Right lobe of liver (tissue), 6 donors: ENCODE measurements around the gene ELAC1. TPM values are rescaled to one million over a fixed set of nuclear protein-coding genes. Genes with fewer than 3 reads are reported as not detected.

ENCODE experiments used
- ATAC-seq, 4 donors: fragments of 200-7000 bp; cut with Tn5 transposase; one replicate each; pipeline ENCODE4 v1.9.1; 2020; ENCODE audit warnings: mild to moderate bottlenecking in 4 of 4, moderate library complexity in 4 of 4
- DNase-seq, 3 donors: peaks; one replicate each; pipeline ENCODE4 v3.0.0-alpha.2; 2020
- H3K27ac ChIP-seq, 3 donors: fragments of 200-600 bp; one replicate each; pipeline ENCODE4 v1.8.0; 2022
- H3K27me3 ChIP-seq, 2 donors: fragments of 200-600 bp; one replicate each; pipeline ENCODE4 v1.8.0; 2022
- H3K36me3 ChIP-seq, 4 donors: fragments of 200-600 bp; sonication (generic) in 1 of 4; one replicate each; pipeline versions ENCODE4 v1.5.1 to v1.8.0; 2017 to 2022; ENCODE audit warnings: control low read depth in 1 of 4
- H3K4me1 ChIP-seq, 4 donors: fragments of 200-600 bp; sonication (generic) in 1 of 4; one replicate each; pipeline versions ENCODE4 v1.5.1 to v1.8.0; 2017 to 2022; ENCODE audit warnings: control low read depth in 1 of 4
- H3K4me3 ChIP-seq, 3 donors: fragments of 200-600 bp; one replicate each; pipeline ENCODE4 v1.8.0; 2022
- H3K9me3 ChIP-seq, 4 donors: fragments of 200-600 bp; sonication (generic) in 1 of 4; one replicate each; pipeline versions ENCODE4 v1.5.1 to v1.8.0; 2017 to 2022; ENCODE audit warnings: control low read depth in 1 of 4
- POLR2A ChIP-seq: fragments of 450-650 bp; IDR thresholded peaks from one replicate; pipeline ENCODE4 v1.6.1; 2017; ENCODE audit warnings: antibody characterized with exemption, mild to moderate bottlenecking
- WGBS: methylation state at CpG from one replicate; pipeline ENCODE4 v1.1.6; 2018; ENCODE audit warnings: low coverage, low lambda C conversion rate; ENCODE audit not compliant: insufficient coverage; ENCODE audit errors: missing lambda C conversion rate; 5-methylcytosine and 5-hydroxymethylcytosine counted together
- intact Hi-C, 2 donors: fragments of 100-400 bp; cut with DNase I; formaldehyde crosslinking; loops; one replicate each; pipeline versions ENCODE4 v1.11.2 to v1.14.1; 2022
- total RNA-seq, 6 experiments: library from RNA; depleted of rRNA in 2 of 6; stranded (reverse); fragments of >200 nt in 2 of 6; fragmentation: NEBNext Ultra II Directional in 3 of 6; extraction: Animal tissue kit (Norgen Biotek cat#: 25700) in 3 of 6; gene quantifications; one replicate each; pipeline versions ENCODE4 v1.1.0 to v1.2.4, GENCODE V29; 2016 to 2023
- TF ChIP-seq, protein P1 (sequence below), 4 donors: fragments of 200-600 bp in 3 of 4; fragments of 450-650 bp in 1 of 4; IDR thresholded peaks; one replicate each; pipeline versions ENCODE4 v1.5.1 to v1.8.0; 2016 to 2022; ENCODE audit warnings: antibody characterized with exemption in 4 of 4, mild to moderate bottlenecking in 2 of 4
- donor health status: DM: no; HTN: yes; CAD: no.
- donor health status: DM: no; HTN: no; CAD: no.
- donor health status: DM: no; HTN: no; CAD: no.
- donor health status: DM: no; HTN: yes; CAD: no.
- donor health status: DM: no; HTN: yes; CAD: no.

The ELAC1 gene
- total RNA-seq, 6 experiments from 2014 or later, result 3.5 to 7.2 (median 4.4) TPM

DNA sequence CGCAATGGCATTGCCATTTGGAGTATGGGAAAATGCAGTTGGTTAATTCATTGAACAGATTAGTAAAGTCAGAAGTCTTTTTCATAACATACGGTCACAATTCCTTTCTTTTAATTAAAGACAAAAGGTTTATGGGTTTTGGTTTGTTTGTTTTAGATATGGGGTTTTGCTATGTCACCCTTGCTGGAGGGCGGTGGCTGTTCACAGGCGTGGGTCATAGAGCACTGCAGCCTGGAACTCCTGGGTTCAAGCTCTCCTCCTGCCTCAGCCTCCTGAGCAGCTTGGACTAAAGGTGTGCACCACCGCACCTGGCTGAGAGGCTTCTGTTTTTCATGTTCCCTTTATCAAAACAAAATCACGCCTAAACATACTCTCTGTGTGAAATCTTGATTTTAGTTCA lies 18.7 kb upstream of the ELAC1 start:
- no peak overlapping the region for H3K27ac ChIP-seq
- H3K36me3 ChIP-seq, result no peaks in the 10 kb centered on the region
- intact Hi-C loops, result no loop called here
- TF ChIP-seq POLR2A, result no peak
- TF ChIP-seq, protein P1, sequence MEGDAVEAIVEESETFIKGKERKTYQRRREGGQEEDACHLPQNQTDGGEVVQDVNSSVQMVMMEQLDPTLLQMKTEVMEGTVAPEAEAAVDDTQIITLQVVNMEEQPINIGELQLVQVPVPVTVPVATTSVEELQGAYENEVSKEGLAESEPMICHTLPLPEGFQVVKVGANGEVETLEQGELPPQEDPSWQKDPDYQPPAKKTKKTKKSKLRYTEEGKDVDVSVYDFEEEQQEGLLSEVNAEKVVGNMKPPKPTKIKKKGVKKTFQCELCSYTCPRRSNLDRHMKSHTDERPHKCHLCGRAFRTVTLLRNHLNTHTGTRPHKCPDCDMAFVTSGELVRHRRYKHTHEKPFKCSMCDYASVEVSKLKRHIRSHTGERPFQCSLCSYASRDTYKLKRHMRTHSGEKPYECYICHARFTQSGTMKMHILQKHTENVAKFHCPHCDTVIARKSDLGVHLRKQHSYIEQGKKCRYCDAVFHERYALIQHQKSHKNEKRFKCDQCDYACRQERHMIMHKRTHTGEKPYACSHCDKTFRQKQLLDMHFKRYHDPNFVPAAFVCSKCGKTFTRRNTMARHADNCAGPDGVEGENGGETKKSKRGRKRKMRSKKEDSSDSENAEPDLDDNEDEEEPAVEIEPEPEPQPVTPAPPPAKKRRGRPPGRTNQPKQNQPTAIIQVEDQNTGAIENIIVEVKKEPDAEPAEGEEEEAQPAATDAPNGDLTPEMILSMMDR (IDR thresholded peaks at IDR 0.05), result no peak
- WGBS, result 93% methylated on average over 4 of the region's 6 CpGs
- DNase-seq, result no peak
- H3K4me3 ChIP-seq, result no peak overlapping the region
- H3K4me1 ChIP-seq, result no peaks in the 10 kb centered on the region
- ATAC-seq, result no peak
- H3K27me3 ChIP-seq, result no peaks in the 10 kb centered on the region
- H3K9me3 ChIP-seq, result no peaks in the 10 kb centered on the region

- Histone ChIP-seq H3K9me3 (no peaks in the 10 kb centered on the region), H3K4me1 (no peaks in the 10 kb centered on the region), H3K27ac (no peak overlapping the region), H3K36me3 (no peaks in the 10 kb centered on the region), H3K27me3 (no peaks in the 10 kb centered on the region), H3K4me3 (no peak overlapping the region)
- TF ChIP-seq, protein P1 (IDR thresholded peaks at IDR 0.05), result no peak
- TF ChIP-seq POLR2A, result no peak
- ATAC-seq (no peak), DNase-seq (no peak)
- intact Hi-C loops, result no loop called here
- 80% methylated on average over 1 of the region's 4 CpGs for WGBS
Measured at GRCh38 chr18:50950626-50951025, 17.2 kb upstream of the ELAC1 start.

DNA sequence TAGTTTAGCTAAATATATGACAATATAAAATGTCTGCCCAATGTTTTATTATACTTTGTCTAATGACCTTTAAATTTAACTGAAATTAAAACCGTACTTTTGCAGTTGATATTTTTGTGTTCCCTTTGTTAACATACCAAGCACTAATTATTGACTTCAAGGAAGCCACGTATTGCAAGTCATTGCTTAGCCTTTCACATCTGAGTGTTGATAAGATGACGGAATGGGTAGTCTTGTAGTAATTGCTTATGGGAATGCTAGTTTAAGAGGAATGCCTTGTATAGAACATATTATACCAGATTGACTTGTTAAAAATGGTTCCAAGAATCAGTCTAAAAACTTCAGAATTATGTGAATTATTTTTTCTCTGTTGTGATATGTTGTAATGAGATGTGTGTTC lies 14.0 kb upstream of the ELAC1 start:
- Histone ChIP-seq H3K36me3 (no peaks in the 10 kb centered on the region), H3K9me3 (no peaks in the 10 kb centered on the region), H3K27me3 (no peaks in the 10 kb centered on the region), H3K27ac (no peak overlapping the region), H3K4me3 (no peak overlapping the region), H3K4me1 (no peaks in the 10 kb centered on the region)
- DNase-seq (no peak), ATAC-seq (no peak)
- no peak for TF ChIP-seq POLR2A
- TF ChIP-seq, protein P1 (IDR thresholded peaks at IDR 0.05), result no peak
- intact Hi-C loops, result no loop called here
- 74% methylated on average over 3 of the region's 3 CpGs for WGBS

DNA sequence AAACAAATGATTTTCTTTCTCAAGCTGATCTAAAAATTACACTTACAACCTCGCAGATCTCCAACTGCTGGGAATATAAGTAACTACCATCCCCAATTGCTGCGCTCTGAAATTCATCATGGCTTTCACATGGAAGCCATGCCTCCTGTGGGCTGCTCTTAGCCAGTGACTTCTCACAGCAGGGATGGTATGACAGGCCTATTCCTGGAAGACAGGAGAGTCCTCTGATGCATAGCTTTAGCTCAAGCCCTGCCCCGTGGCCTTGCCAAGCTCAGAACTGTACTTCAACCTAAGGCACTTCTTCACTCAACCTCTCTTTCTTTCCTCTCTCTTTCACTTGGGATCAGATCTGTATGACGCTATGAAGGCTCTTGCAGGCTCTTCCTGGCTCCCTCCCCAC lies 12.6 kb upstream of the ELAC1 start:
- no peak for DNase-seq
- 88% methylated on average over 2 of the region's 4 CpGs for WGBS
- TF ChIP-seq, protein P1 (IDR thresholded peaks at IDR 0.05), result no peak
- TF ChIP-seq POLR2A, result no peak
- intact Hi-C loops, result no loop called here
- Histone ChIP-seq H3K27me3 (no peaks in the 10 kb centered on the region), H3K36me3 (no peaks in the 10 kb centered on the region), H3K4me1 (no peaks in the 10 kb centered on the region), H3K27ac (no peak overlapping the region), H3K4me3 (no peak overlapping the region), H3K9me3 (no peaks in the 10 kb centered on the region)
- no peak for ATAC-seq

DNA sequence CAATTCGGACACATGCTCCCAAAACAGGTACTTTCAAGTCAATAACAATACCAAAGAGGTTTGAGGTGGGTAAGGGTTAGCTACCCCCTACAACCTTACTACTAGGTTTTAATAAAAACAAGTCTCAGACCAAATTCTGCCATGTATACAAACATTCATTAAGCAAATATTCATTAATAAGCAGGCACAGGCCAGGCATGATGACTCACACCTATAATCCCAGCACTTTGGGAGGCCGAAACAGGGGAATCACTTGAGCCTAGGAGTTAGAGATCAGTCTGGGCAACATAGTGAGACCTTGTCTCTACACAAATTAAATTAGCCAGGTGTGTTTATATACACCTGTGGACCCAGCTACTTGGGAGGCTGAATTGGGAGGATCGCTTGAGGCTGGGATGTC lies 11.7 kb upstream of the ELAC1 start:
- no peaks in the 10 kb centered on the region for H3K4me1 ChIP-seq
- H3K36me3 ChIP-seq, result no peaks in the 10 kb centered on the region
- intact Hi-C loops, result no loop called here
- 96% methylated on average over 3 of the region's 3 CpGs for WGBS
- no peak for DNase-seq
- H3K4me3 ChIP-seq, result no peak overlapping the region
- H3K27ac ChIP-seq, result no peak overlapping the region
- no peaks in the 10 kb centered on the region for H3K9me3 ChIP-seq
- ATAC-seq, result no peak
- no peak for TF ChIP-seq POLR2A
- TF ChIP-seq, protein P1 (IDR thresholded peaks at IDR 0.05), result no peak
- no peaks in the 10 kb centered on the region for H3K27me3 ChIP-seq
